GM12878 (cell line): ENCODE measurements around the gene TDRD12. TPM values are rescaled to one million over a fixed set of nuclear protein-coding genes. Genes with fewer than 3 reads are reported as not detected.

Experiments used
- ATAC-seq: fragments of 200-7000 bp; cut with Tn5 transposase; 3 replicates; pipeline ENCODE4 v1.9.1; 2020; ENCODE audit warnings: mild to moderate bottlenecking, moderate library complexity
- BruUV-seq: library from RNA; stranded (reverse); fragments of 400-500 nt; replicated peaks from 2 replicates; lab custom pipeline; 2021; lab: Mats Ljungman, UMichigan
- CTCF ChIA-PET: fragments of 300-600 bp; sonication (Branson Sonifier 250); formaldehyde crosslinking; extraction: SDS; loops from one replicate; lab custom pipeline; 2021; ENCODE audit warnings: inconsistent platforms; lab: Yijun Ruan, JAX
- POLR2A ChIA-PET: fragments of 350-600 bp; formaldehyde crosslinking; extraction: SDS; loops from one replicate; lab custom pipeline; 2021; ENCODE audit warnings: inconsistent platforms; lab: Charles Lee
- RAD21 ChIA-PET: fragments of 300-600 bp; sonication (Branson Sonifier 250); formaldehyde crosslinking; loops from one replicate; lab custom pipeline; 2023; ENCODE audit warnings: antibody characterized with exemption; ENCODE audit not compliant: unreplicated experiment; lab: Charles Lee
- SMC1A ChIA-PET: fragments of 300-600 bp; sonication (Branson Sonifier 250); formaldehyde crosslinking; loops from one replicate; lab custom pipeline; 2023; ENCODE audit not compliant: unreplicated experiment, uncharacterized antibody; lab: Charles Lee
- DNase-seq: peaks from one replicate; pipeline ENCODE4 v3.0.0-alpha.2; 2011; ENCODE audit warnings: low read depth, low spot score
- FAIRE-seq: peaks from 3 replicates; lab custom pipeline; 2011; peaks lifted over from hg19 to GRCh38; lab: Jason Lieb, UNC
- H2AFZ ChIP-seq: 2 replicates; pipeline ENCODE4 v1.6.0; 2011; ENCODE audit warnings: low read depth, low read length, control low read depth; ENCODE audit not compliant: control insufficient read depth
- H3K27ac ChIP-seq: 2 replicates; pipeline ENCODE4 v1.5.1; 2011; ENCODE audit warnings: control low read depth; ENCODE audit not compliant: control insufficient read depth, insufficient read depth
- H3K27me3 ChIP-seq, 2 experiments: replicated peaks in 1 of 2; 2 replicates each; pipeline versions ENCODE4 v1.6.0 to v1.6.1; 2011; ENCODE audit warnings: low read length in 1 of 2; ENCODE audit not compliant: control insufficient read depth in 2 of 2, insufficient read depth in 2 of 2
- H3K36me3 ChIP-seq, 2 experiments: 2 replicates each; pipeline ENCODE4 v1.5.1; 2011; ENCODE audit warnings: low read length in 1 of 2; ENCODE audit not compliant: control insufficient read depth in 2 of 2, insufficient read depth in 2 of 2
- H3K4me1 ChIP-seq: 2 replicates; pipeline ENCODE4 v1.6.1; 2011; ENCODE audit warnings: mild to moderate bottlenecking, low read length, moderate library complexity, mixed read lengths; ENCODE audit not compliant: control insufficient read depth, insufficient read depth
- H3K4me2 ChIP-seq: 2 replicates; pipeline ENCODE4 v1.6.0; 2011; ENCODE audit warnings: control low read depth; ENCODE audit not compliant: control insufficient read depth, insufficient read depth
- H3K4me3 ChIP-seq: fragments of 200-600 bp; sonication (generic); 2 replicates; pipeline ENCODE4 v1.5.1; 2016
- H3K79me2 ChIP-seq: 2 replicates; pipeline ENCODE4 v1.6.0; 2011; ENCODE audit warnings: low read length; ENCODE audit not compliant: control insufficient read depth, insufficient read depth
- H3K9ac ChIP-seq: 2 replicates; pipeline ENCODE4 v1.8.0; 2011; ENCODE audit warnings: low read length, control low read depth, mixed read lengths; ENCODE audit not compliant: control insufficient read depth, insufficient read depth
- H3K9me3 ChIP-seq: replicated peaks from 3 replicates; pipeline ENCODE4 v1.5.1; 2011; ENCODE audit warnings: mild to moderate bottlenecking, low read length; ENCODE audit not compliant: control insufficient read depth, insufficient read depth
- H4K20me1 ChIP-seq: 2 replicates; pipeline ENCODE4 v1.6.0; 2011; ENCODE audit not compliant: control insufficient read depth, insufficient read depth
- BCL3 ChIP-seq: IDR thresholded peaks from 2 replicates; pipeline ENCODE4 v1.6.1; 2011; ENCODE audit warnings: borderline replicate concordance, low read depth, mild to moderate bottlenecking, moderate library complexity, low read length; ENCODE audit not compliant: insufficient read depth, poor library complexity, severe bottlenecking
- E4F1 ChIP-seq: fragments of 450-650 bp; IDR thresholded peaks from 2 replicates; pipeline ENCODE4 v1.6.1; 2018; ENCODE audit warnings: borderline replicate concordance, mild to moderate bottlenecking; ENCODE audit not compliant: partially characterized antibody
- ETV6 ChIP-seq, 2 experiments: fragments of 450-650 bp in 1 of 2; IDR thresholded peaks in 1 of 2; conservative IDR thresholded peaks in 1 of 2; 2 replicates each; pipeline ENCODE4 v1.6.1; 2014; ENCODE audit warnings: antibody characterized with exemption in 1 of 2, borderline replicate concordance in 1 of 2, low read depth in 1 of 2, mild to moderate bottlenecking in 1 of 2, moderate library complexity in 1 of 2
- FOS ChIP-seq: IDR thresholded peaks from 3 replicates; pipeline ENCODE4 v1.6.1; 2011; ENCODE audit warnings: borderline replicate concordance; ENCODE audit not compliant: insufficient read length; ENCODE audit errors: extremely low read depth
- LARP7 ChIP-seq: fragments of 450-650 bp; IDR thresholded peaks from 2 replicates; pipeline ENCODE4 v1.6.1; 2017; ENCODE audit warnings: mild to moderate bottlenecking
- MTA3 ChIP-seq: IDR thresholded peaks from 2 replicates; pipeline ENCODE4 v1.6.1; 2012; ENCODE audit warnings: low read length, inconsistent platforms, borderline replicate concordance
- NR2C1 ChIP-seq: fragments of 450-650 bp; IDR thresholded peaks from 2 replicates; pipeline ENCODE4 v1.6.1; 2017; ENCODE audit warnings: antibody characterized with exemption, mild to moderate bottlenecking, moderate library complexity
- RELB ChIP-seq: fragments of 450-650 bp; IDR thresholded peaks from 2 replicates; pipeline ENCODE4 v1.6.1; 2017; ENCODE audit warnings: low read depth, mild to moderate bottlenecking, moderate library complexity
- TCF3 ChIP-seq: IDR thresholded peaks from 2 replicates; pipeline ENCODE4 v1.6.1; 2012; ENCODE audit warnings: low read depth, mild to moderate bottlenecking, low read length, borderline replicate concordance; ENCODE audit not compliant: insufficient read depth
- ZBED1 ChIP-seq: IDR thresholded peaks from 2 replicates; pipeline ENCODE4 v1.6.1; 2016; ENCODE audit warnings: borderline replicate concordance
- ZNF24 ChIP-seq: fragments of 450-650 bp; IDR thresholded peaks from 2 replicates; pipeline ENCODE4 v1.6.1; 2017; ENCODE audit warnings: antibody characterized with exemption, mild to moderate bottlenecking
- WGBS: methylation state at CpG from one replicate; pipeline ENCODE4 v1.1.6; 2016; ENCODE audit warnings: low lambda C conversion rate; ENCODE audit not compliant: insufficient replicate concordance, insufficient coverage; ENCODE audit errors: missing lambda C conversion rate; 5-methylcytosine and 5-hydroxymethylcytosine counted together
- in situ Hi-C: fragments of 300-500 bp; cut with MboI; formaldehyde crosslinking; loops from 9 replicates; pipeline ENCODE4 v1.14.3; 2018; ENCODE audit warnings: mixed read lengths
- intact Hi-C: fragments of 100-400 bp; cut with micrococcal nuclease; formaldehyde crosslinking; loops from one replicate; pipeline ENCODE4 v1.14.2; 2022; ENCODE audit not compliant: unreplicated experiment
- polyA plus RNA-seq, 11 experiments: library from polyadenylated mRNA; depleted of rRNA in 4 of 11; unstranded in 6 of 11; stranded (reverse) in 5 of 11; fragments of >200 nt; fragmentation: Nextera tagmentation in 4 of 11; fragmentation: Illumina TruSeq in 1 of 11; extraction: Ambion mirVana in 4 of 11; extraction: Trizol in 1 of 11; gene quantifications; 1 replicate in 1 of 11; 2 replicates in 10 of 11; pipeline versions ENCODE4 v1.2.1 to v1.2.3, GENCODE V29; 2011 to 2016; ENCODE audit warnings: inconsistent platforms in 2 of 11, missing spikeins in 2 of 11, low read depth in 1 of 11
- total RNA-seq, 4 experiments: library from RNA; depleted of rRNA in 3 of 4; stranded (reverse); fragments of >200 nt in 3 of 4; fragmentation: Illumina TruSeq in 1 of 4; extraction: Trizol in 1 of 4; gene quantifications; 2 replicates each; pipeline versions ENCODE4 v1.2.1 to v1.2.3, GENCODE V29; 2013 to 2021

Gene TDRD12
- total and polyA plus RNA-seq, 10 of the 15 experiments (the other 5 are each of a cell fraction or from before 2014, with no cell fraction given) = 0.08 to 0.15 TPM; not detected in 8

- H4K20me1 ChIP-seq = no peaks in the 10 kb centered on the region
- ChIA-PET POLR2A (no interaction called here), CTCF (no interaction called here), SMC1A (no interaction called here), RAD21 (no interaction called here)
- FAIRE-seq = no peak
- in situ Hi-C loops (no loop called here), intact Hi-C loops (no loop called here)
- H3K9me3 ChIP-seq = no peaks in the 10 kb centered on the region
- no peak overlapping the region for H2AFZ ChIP-seq
- no peaks in the 10 kb centered on the region for H3K27me3 ChIP-seq
- no peaks in the 10 kb centered on the region for H3K36me3 ChIP-seq
- BruUV-seq = no TSS peak
- H3K27ac ChIP-seq = no peak overlapping the region
- TF ChIP-seq ZBED1 = no peak
- no peak for TF ChIP-seq E4F1
- no peak for TF ChIP-seq BCL3
- TF ChIP-seq ZNF24 = no peak
- TF ChIP-seq LARP7 = no peak
- no peak for TF ChIP-seq NR2C1
- no peak for TF ChIP-seq FOS
- TF ChIP-seq TCF3 = no peak
- TF ChIP-seq RELB = no peak
- TF ChIP-seq ETV6 (conservative IDR thresholded peaks at IDR 0.05 in 1 of 2, IDR thresholded peaks at IDR 0.05 in 1 of 2; ENCODE audit: borderline replicate concordance in 1 of 2, low read depth in 1 of 2) = no peak
- TF ChIP-seq MTA3 = no peak
- DNase-seq = no peak
- no peak overlapping the region for H3K9ac ChIP-seq
- H3K4me2 ChIP-seq = no peak overlapping the region
- H3K4me3 ChIP-seq = no peak overlapping the region
- 75% methylated on average over 3 of the region's 3 CpGs for WGBS
- no peaks in the 10 kb centered on the region for H3K4me1 ChIP-seq
- H3K79me2 ChIP-seq = no peaks in the 10 kb centered on the region
- no peak for ATAC-seq
Observed at GRCh38 chr19:32861596-32861995, 142.0 kb downstream of the TDRD12 start.
